GM19463 (cell line): ENCODE measurements around the gene GJC1.
"Not testable (repeated sequence)": the region's sequence is repeated elsewhere in the genome, so short reads cannot be mapped to it uniquely, and the experiment has no call there.

Source experiments
- ATAC-seq: cut with Tn5 transposase; IDR thresholded peaks from one replicate; pipeline ENCODE4 v1.9.1; 2021; ENCODE audit warnings: mild to moderate bottlenecking, moderate library complexity; ENCODE audit not compliant: unreplicated experiment

GJC1 gene

DNA sequence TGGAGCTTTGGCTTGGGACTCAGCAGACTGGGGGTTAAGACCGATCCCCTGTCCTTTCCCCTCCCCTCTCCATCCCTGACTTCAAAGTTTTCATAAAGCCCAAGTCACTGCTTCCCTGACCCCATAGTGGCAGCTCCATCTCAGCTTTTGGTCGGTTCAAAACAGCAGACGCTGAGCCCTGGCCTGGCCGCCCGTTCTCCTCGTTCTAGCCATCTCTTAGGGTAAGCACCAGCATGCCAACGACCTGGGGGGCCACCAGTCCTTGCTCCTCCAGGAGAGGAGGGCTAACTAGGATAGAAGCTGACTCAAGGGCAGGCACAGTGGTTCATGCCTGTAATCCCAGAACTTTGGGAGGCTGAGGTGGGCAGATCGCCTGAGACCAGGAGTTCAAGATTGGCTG lies 16.1 kb upstream of the GJC1 start:
- ATAC-seq: no peak

GRCh38 chr17:44844390-44844830 lies 14.3 kb upstream of the GJC1 start:
- no peak for ATAC-seq

GRCh38 chr17:44842748-44843147 lies 12.7 kb upstream of the GJC1 start:
- ATAC-seq: no peak

- no peak for ATAC-seq
These were observed 10.8 kb upstream of the GJC1 start for GRCh38 chr17:44840936-44841335.

DNA sequence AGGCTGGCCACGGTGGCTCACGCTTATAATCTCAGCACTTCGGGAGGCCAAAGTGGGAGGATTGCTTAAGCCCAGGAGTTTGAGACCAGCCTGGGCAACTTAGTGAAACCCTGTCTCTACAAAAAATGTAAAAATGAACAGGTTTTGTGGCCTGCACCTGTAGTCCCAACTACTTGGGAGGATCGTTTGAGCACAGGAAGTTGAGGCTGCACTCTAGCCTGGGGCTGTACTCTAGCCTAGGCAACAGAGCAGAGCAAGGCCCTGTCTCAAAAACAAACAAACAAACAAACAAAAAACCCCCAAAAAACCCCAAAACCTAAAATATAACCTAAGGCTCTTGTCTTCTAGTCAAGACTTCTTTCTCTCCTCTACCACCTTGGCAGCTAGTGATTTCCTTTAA lies 10.2 kb upstream of the GJC1 start:
- no peak for ATAC-seq

GRCh38 chr17:44837196-44837595 lies 7.1 kb upstream of the GJC1 start:
- no peak for ATAC-seq

- ATAC-seq: no peak
These were observed 2.7 kb upstream of the GJC1 start for GRCh38 chr17:44832805-44833204.

DNA sequence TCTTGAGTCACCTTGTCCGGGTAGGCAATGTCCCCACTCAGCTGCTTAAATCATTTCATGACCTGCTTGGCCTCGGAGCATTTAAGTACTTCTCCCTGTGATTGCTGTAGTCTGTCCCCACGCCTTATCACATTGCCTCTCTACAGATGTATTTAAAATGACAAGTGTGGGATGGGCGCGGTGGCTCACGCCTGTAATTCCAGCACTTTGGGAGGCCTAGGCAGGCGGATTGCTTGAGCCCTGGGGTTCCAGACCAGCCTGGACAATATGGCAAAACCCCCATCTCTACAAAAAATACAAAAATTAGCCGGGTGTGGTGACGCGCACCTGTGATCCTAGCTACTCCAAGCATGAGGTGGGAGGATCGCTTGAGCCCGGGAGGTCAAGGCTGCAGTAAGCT lies 1.3 kb upstream of the GJC1 start:
- ATAC-seq: no peak

GRCh38 chr17:44830359-44831288 lies 537 bp upstream of the GJC1 start:
- ATAC-seq: no peak

DNA sequence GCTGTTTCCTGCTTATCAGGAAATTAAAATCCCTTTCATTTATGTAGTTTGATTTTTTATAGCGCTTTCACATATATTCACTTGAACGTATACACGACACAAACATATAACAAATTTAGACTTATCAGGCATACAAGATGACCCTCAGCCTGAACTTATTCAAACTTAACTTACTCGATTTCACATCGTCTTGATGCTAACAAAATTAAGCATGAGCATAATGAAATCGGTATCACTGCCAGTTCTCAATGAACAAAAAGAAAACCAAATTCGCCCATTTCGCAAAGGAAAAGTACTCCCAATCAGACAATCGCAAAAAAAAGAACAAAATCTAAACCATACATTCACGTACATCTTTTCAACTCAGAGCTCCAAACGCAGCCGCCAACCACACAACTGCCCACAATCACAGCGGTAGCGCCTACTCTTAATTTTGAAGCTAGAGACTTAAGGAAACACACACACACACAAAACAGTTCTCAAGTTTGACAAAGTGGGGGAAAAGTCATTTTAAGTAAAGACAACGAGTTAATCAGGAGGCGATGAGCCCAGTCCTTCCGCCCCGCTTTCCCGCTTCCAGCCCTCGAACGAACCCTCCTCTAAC lies 1.1 kb downstream of the GJC1 start:
- ATAC-seq: no peak

GRCh38 chr17:44827863-44828262 lies 2.2 kb downstream of the GJC1 start:
- ATAC-seq: no peak

GRCh38 chr17:44826123-44826790 lies 3.8 kb downstream of the GJC1 start:
- ATAC-seq: no peak

DNA sequence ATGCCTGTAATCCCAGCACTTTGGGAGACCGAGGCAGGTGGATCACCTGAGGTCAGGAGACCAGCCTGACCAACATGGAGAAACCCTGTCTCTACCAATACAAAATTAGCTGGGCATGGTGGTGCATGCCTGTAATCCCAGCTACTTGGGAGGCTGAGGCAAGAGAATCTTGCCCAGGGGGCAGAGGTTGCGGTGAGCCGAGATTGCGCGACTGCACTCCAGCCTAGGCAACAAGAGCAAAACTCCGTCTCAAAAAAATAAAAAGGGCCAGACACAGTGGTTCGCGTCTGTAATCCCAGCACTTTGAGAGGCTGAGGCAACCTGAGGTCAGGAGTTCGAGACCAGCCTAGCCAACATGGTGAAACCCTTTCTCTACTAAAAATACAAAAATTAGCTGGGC lies 4.9 kb downstream of the GJC1 start:
- ATAC-seq: not testable (repeated sequence)

GRCh38 chr17:44820631-44821212 lies 9.4 kb downstream of the GJC1 start:
- no peak for ATAC-seq

- not testable (repeated sequence) for ATAC-seq
These were observed 11.6 kb downstream of the GJC1 start for GRCh38 chr17:44818508-44818907.

DNA sequence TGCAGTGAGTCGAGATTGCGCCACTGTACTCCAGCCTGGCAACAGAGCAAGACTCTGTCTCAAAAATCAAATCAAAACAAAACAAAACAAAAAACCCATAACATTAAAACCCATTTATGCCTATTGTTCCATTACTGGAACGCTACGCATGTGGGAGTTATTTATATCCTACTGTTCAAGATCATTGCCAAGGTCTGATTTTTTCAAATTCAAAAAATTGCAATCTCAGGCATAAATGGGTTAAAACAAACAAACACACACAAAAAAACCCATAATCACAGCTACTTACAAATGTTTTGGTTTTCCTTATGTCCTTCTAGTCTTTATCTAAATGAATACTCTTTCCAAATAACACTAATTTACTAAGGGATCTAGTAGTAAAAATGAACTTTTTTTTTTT lies 17.8 kb downstream of the GJC1 start:
- no peak for ATAC-seq

GRCh38 chr17:44808656-44809388 lies 21.3 kb downstream of the GJC1 start:
- not testable (repeated sequence) for ATAC-seq

- no peak for ATAC-seq
These were observed 21.9 kb downstream of the GJC1 start for GRCh38 chr17:44808156-44808555.

- no peak for ATAC-seq
These were observed 22.3 kb downstream of the GJC1 start for GRCh38 chr17:44807817-44808155.

GRCh38 chr17:44807093-44807816 lies 22.8 kb downstream of the GJC1 start:
- no peak for ATAC-seq
